ENCODE measurements around the gene YWHAG. TPM values are rescaled to one million over a fixed set of nuclear protein-coding genes. Genes with fewer than 3 reads are reported as not detected.

The YWHAG gene
- total RNA-seq, 1 experiment from 2014 or later, result 241 TPM

DNA sequence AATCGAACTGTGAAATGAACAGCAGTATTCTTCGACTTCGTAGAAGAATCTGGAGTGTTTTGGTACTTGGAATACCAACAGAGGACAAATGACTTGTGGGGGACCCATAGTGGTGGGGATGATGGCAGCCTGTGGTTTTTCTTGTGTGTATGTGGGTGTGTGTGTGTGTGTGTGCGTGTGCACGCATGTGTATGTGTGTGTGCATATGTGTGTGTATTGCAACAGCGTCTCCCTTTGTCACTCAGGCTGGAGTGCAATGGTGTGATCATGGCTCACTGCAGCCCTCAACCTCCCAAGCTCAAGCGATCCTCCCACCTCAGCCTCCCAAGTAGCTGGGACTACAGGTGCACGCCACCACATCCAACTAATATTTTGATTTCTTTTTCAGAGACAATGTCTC is 9.4 kb upstream of the YWHAG start:
- Mint-ChIP-seq H3K9me3 (no peaks in the 10 kb centered on the region; a peak in 1 of 5 replicates), H3K27me3 (ENCODE audit: low read depth) (peaks cover 3% of the 10 kb centered on the region), H3K36me3 (ENCODE audit: insufficient read depth in 1 of 3, low read depth in 3 of 3) (peaks cover 0 to 4% (median 0%) of the 10 kb centered on the region in 3 experiments; a peak in 2 of 7 replicates), H3K4me1 (peaks cover 15 to 18% of the 10 kb centered on the region in 2 experiments), H3K4me3 (no peak overlapping the region), H3K27ac (no peak overlapping the region)
- no peak for DNase-seq
- Histone ChIP-seq H3K27ac (ENCODE audit: insufficient read length, low read depth, low read length) (no peak overlapping the region), H2BK5ac (ENCODE audit: insufficient read length, low read length) (no peak overlapping the region), H3K9me3 (ENCODE audit: control insufficient read depth, low read depth, low read length) (no peaks in the 10 kb centered on the region), H3K4me1 (ENCODE audit: insufficient read depth, low read length) (peaks cover 6% of the 10 kb centered on the region; the same call in 1 of the 2 replicates), H2BK12ac (ENCODE audit: insufficient read length, low read depth, low read length) (no peak overlapping the region), H4K20me1 (ENCODE audit: control insufficient read depth, insufficient read depth, insufficient read length) (no peaks in the 10 kb centered on the region), H3K4ac (ENCODE audit: low read depth, low read length) (no peak overlapping the region), H3K9ac (ENCODE audit: extremely low read depth, insufficient read length, low read length) (no peak overlapping the region), H3K79me2 (ENCODE audit: insufficient read depth, low read length) (no peaks in the 10 kb centered on the region), H3K14ac (ENCODE audit: insufficient read depth, low read length) (no peak overlapping the region), H4K8ac (replicated peaks; ENCODE audit: insufficient read length, low read depth, low read length) (no peak overlapping the region), H3K79me1 (ENCODE audit: insufficient read depth, low read depth, low read length, poor library complexity, severe bottlenecking) (no peaks in the 10 kb centered on the region), H2BK120ac (ENCODE audit: low read depth, low read length, poor library complexity, severe bottlenecking) (no peak overlapping the region), H3T11ph (ENCODE audit: low read length) (no peak overlapping the region), H3K4me2 (ENCODE audit: insufficient read depth, insufficient read length, low read length) (no peak overlapping the region), H3K56ac (ENCODE audit: insufficient read length, low read depth, low read length) (no peak overlapping the region), H2BK20ac (ENCODE audit: low read depth, low read length, poor library complexity, severe bottlenecking) (no peak overlapping the region), H2AFZ (ENCODE audit: low read length) (no peak overlapping the region), H2BK15ac (ENCODE audit: low read depth, low read length) (no peak overlapping the region), H3K23ac (ENCODE audit: insufficient read length, low read depth, low read length) (no peak overlapping the region), H3K27me3 (ENCODE audit: insufficient read depth, low read length) (no peaks in the 10 kb centered on the region), H3K23me2 (ENCODE audit: insufficient read length, low read depth, low read length, poor library complexity, severe bottlenecking) (no peaks in the 10 kb centered on the region), H2AK5ac (ENCODE audit: insufficient read length, low read length) (no peak overlapping the region), H4K5ac (ENCODE audit: insufficient read length, low read depth, low read length) (no peak overlapping the region), H4K91ac (ENCODE audit: insufficient read length, low read depth, low read length) (no peak overlapping the region), H3K18ac (ENCODE audit: insufficient read length, low read depth, low read length) (no peak overlapping the region)
- no CpG with 5 or more reads among the region's 8 CpGs for WGBS (ENCODE audit: extremely low coverage, insufficient read length, low lambda C conversion rate)
- TF ChIP-seq, protein P1, sequence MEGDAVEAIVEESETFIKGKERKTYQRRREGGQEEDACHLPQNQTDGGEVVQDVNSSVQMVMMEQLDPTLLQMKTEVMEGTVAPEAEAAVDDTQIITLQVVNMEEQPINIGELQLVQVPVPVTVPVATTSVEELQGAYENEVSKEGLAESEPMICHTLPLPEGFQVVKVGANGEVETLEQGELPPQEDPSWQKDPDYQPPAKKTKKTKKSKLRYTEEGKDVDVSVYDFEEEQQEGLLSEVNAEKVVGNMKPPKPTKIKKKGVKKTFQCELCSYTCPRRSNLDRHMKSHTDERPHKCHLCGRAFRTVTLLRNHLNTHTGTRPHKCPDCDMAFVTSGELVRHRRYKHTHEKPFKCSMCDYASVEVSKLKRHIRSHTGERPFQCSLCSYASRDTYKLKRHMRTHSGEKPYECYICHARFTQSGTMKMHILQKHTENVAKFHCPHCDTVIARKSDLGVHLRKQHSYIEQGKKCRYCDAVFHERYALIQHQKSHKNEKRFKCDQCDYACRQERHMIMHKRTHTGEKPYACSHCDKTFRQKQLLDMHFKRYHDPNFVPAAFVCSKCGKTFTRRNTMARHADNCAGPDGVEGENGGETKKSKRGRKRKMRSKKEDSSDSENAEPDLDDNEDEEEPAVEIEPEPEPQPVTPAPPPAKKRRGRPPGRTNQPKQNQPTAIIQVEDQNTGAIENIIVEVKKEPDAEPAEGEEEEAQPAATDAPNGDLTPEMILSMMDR (conservative IDR thresholded peaks at IDR 0.05), result no peak
